ENCODE data around the gene TFR2. TPM values are rescaled to one million over a fixed set of nuclear protein-coding genes. Genes with fewer than 3 reads are reported as not detected.

TFR2 gene
- total and polyA plus RNA-seq, 2 of the 13 experiments (the other 11 are each of a cell fraction or from before 2014, with no cell fraction given): 36.9 to 64.2 TPM

- TF ChIP-seq NR0B2 (CRISPR knock-in tag; IDR thresholded peaks at IDR 0.05) (no peak), TRAFD1 (CRISPR knock-in tag; IDR thresholded peaks at IDR 0.05; ENCODE audit: borderline replicate concordance) (no peak), CBFB (CRISPR knock-in tag; IDR thresholded peaks at IDR 0.05) (no peak), ZNF883 (CRISPR knock-in tag; IDR thresholded peaks at IDR 0.05; ENCODE audit: not compliant biosample characterization) (no peak), GLI4 (CRISPR knock-in tag; IDR thresholded peaks at IDR 0.05; ENCODE audit: borderline replicate concordance) (no peak), MEF2D (CRISPR knock-in tag; IDR thresholded peaks at IDR 0.05) (no peak), CENPT (CRISPR knock-in tag; IDR thresholded peaks at IDR 0.05; ENCODE audit: low read depth) (no peak), THRA (CRISPR knock-in tag; IDR thresholded peaks at IDR 0.05; ENCODE audit: borderline replicate concordance) (no peak), MYNN (CRISPR knock-in tag; IDR thresholded peaks at IDR 0.05; ENCODE audit: low read depth) (no peak), DDIT3 (CRISPR knock-in tag; IDR thresholded peaks at IDR 0.05) (no peak), ZNF382 (CRISPR knock-in tag; IDR thresholded peaks at IDR 0.05; ENCODE audit: borderline replicate concordance) (no peak), FOSL2 (CRISPR knock-in tag; IDR thresholded peaks at IDR 0.05) (no peak), PPARG (CRISPR knock-in tag; conservative IDR thresholded peaks at IDR 0.05) (no peak), ZNF576 (CRISPR knock-in tag; IDR thresholded peaks at IDR 0.05) (no peak), ZHX2 (IDR thresholded peaks at IDR 0.05; ENCODE audit: low read depth) (no peak), ZHX2 (CRISPR knock-in tag; IDR thresholded peaks at IDR 0.05; ENCODE audit: borderline replicate concordance) (no peak), TGIF2 (CRISPR knock-in tag; IDR thresholded peaks at IDR 0.05) (no peak), ZNF331 (CRISPR knock-in tag; IDR thresholded peaks at IDR 0.05) (no peak), PCBP1 (IDR thresholded peaks at IDR 0.05; ENCODE audit: borderline replicate concordance, low read depth, low read length) (0 out of 2 replicates have a peak, but pooled peaks have one; percentile 39), ZNF484 (CRISPR knock-in tag; IDR thresholded peaks at IDR 0.05; ENCODE audit: borderline replicate concordance, low read depth) (no peak)
These were observed 68.9 kb downstream of the TFR2 start (continued) for GRCh38 chr7:100572281-100572948.
